Fibroblast of upper back skin (primary cell): ENCODE measurements around the gene CCDC89.
A peak's percentile ranks its signal among the peaks of the same experiment; 100 is the strongest.

Experiments used
- DNase-seq: peaks from one replicate; pipeline ENCODE4 v3.0.0-alpha.2; 2013

The CCDC89 gene

GRCh38 chr11:85685820-85686459, at the start of gene CCDC89:
Gene CCDC89 (minus strand): TSS chr11:85686195. CDS start chr11:85686130, 65 bp downstream.
- peak; percentile 88 for DNase-seq

DNA sequence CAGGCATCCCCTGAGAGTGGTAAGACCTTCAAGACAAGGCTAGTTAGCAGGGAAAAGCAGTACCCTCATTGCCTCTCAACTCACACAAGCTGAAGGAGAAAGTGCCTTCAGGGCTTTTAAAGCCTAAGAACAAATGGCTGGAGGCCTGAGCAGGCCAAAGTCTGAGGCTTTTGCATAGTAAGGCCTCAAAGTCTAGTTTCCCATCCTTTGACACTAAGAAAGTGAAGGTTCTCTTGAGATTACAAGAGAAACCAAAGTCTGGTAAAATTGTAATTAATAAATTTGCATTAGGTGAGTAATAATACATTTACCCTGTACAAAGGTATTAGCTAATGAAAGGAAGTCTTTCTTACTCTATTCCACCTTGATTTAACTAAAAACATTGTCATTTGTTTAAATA, 47.0 kb upstream of the CCDC89 start:
- DNase-seq, result no peak

DNA sequence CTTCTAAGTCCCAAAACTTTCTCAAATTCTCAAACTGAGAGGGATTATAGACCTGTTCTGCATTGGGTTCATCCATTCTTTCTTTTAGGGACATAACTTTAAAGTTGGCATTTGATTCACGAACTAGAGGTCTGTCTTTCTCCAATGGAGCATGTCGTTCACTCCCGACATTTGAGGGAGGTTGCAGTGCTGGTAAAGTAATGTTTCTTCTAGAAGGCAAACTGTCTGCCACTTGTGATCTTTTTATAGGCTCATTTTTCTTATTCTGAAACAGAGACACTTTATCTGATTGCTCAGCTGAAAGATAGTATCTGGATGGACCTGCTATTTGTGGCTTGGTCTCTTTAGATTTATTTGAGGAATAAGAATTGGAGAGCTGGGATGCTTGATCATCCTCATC, 40.4 kb upstream of the CCDC89 start:
- no peak for DNase-seq

DNA sequence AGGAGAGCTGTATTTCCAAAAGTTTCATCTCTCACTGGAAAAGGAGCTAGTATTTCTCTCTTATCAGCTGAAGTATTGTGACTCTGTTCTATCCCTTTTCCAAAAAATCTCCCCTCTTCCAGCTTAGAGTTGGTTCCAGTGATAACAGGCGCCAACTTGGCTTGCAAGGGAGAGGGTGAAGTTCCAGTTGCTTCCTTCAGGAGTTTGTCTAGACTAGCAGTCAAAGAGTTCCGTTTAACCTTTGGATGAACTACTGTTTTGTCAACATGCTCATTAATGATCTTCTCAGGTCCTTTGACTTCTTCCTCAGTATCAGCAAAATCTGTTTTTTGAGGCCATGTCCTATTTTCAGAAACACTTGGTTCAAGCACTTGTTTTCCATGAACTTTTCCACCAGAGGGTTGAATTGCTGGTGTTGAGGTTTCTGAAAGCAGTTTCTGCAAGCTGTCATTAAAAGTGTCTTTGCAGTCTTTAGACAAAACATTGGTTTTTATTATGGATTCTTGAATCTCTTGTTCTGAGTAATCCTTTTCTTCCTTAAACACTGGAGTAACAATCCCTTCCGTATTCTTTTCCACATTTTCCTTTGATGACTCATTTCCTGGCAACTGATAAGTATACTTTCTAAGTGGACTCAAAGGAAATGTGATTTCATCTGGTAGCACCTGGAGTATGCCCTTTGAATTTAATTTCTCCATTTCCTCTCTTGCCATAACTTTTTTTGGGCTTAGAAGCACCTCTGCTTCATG, 39.7 kb upstream of the CCDC89 start:
- DNase-seq, result peak; percentile 96

- DNase-seq, result no peak
Measured at GRCh38 chr11:85724748-85725465, 38.9 kb upstream of the CCDC89 start.

GRCh38 chr11:85723088-85723487, 37.1 kb upstream of the CCDC89 start:
- DNase-seq, result no peak

- DNase-seq, result peak; percentile 17
Measured at GRCh38 chr11:85721191-85721590, 35.2 kb upstream of the CCDC89 start.

DNA sequence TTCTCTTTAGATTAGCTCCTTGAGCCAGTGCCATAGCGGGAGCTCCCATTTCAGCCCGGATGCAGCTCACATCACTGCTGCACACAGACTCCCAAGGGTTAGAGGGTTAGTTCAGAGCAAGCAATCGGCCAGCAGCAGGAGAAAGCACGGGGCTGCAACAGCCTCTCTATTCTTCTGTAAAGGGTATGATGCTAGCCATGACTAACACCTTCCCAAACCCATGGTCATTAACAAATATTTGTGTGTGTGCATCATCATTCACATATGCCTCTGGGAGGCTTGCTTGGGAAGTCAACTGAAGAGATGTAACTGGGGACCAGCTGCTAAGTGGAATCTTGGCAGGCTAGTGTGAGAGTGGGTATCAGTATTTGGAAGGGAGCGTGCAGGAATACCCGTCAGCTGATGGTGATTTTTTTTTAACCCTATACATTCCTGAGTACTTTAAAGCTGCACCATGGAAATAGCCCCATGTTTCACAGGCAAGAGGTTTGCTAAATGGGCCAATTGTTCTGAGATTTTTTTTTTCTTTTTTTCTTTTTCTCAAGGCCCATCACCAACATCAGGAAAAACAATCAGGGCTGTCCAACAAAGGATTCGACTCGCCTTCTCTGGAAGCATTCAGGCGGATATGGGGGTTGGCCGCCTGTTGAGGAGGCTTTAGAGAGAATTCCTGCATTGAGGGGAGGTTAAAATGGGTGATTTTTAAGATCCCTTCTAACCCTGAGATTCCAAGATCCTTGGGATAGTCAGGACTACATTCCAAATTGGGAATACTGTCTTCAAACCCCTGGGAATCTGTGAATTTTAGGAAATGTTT, 33.2 kb upstream of the CCDC89 start:
- DNase-seq, result peak; percentile 100

DNA sequence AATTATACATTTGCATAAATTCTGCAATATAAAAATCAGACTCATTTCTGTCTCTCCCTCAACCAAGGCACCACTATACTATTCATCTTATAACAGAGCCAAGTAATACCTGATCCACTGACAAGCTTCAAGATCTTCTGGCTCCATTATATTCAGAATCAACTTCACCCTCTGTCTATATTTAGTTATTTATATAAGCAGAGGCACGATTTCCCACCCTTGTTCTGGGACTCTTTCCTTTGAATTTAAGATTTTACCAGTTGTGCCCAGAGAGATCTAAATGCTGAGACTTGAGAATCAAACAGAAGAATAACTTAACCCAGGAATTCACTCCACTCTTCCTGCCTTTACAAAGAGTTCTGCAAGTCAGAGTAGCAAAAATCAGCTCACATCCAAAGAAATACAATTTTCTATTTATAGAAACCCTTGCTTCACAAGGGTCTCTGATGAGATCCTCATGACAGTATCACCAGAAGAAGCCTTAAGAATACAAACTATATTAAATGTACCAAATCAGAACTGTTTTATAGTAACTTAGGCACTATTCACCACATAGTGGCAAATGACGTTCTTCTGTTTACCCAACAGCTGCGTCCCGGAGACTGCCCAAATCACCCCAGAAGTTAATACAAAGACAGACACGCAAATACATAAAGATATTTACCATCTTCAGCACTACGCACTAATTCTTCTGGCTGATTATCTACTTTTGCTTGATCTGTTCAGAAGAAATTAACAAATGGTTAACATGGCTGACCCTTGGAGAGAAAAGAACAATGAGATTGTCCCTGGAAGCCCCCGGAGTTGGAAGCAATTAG, 32.3 kb upstream of the CCDC89 start:
- DNase-seq, result no peak

- DNase-seq, result no peak
Measured at GRCh38 chr11:85717429-85717828, 31.4 kb upstream of the CCDC89 start.

GRCh38 chr11:85712953-85713352, 27.0 kb upstream of the CCDC89 start:
- no peak for DNase-seq

- no peak for DNase-seq
Measured at GRCh38 chr11:85710917-85711316, 24.9 kb upstream of the CCDC89 start.

DNA sequence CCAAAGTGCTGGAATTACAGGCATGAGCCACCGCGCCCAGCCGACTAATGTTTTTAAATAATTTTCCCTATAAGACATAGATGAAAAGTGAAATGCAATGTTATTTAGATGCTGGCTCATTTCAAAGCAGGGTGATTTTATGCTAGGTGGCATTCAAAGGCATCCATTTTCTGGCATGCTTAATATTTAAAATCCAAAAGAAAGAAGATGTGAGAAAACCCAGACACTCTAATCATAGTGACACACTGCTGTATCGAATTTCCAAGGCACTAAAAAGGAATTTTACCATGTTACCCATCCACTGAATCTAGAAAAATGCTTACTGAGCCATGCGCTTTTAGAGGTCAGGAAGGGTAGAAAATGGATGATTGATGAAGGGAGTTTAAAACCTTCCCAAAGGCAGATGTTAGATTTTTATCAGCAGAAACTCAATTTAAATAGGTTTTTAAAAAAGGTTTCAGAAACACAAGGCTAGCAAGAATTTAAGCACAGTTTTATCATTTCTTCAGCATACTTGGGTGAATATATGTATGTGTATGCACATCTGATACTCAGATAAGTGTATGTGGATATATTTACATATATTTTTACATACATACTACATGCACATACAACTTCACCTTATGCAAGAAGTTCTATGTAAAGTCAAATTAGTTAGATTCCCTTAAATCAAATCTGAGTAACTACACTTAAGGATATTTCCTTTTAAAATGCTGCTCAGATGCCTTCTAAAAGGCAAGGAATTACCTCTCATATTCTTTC, 24.1 kb upstream of the CCDC89 start:
- no peak for DNase-seq

GRCh38 chr11:85705800-85706199, 19.8 kb upstream of the CCDC89 start:
- no peak for DNase-seq

DNA sequence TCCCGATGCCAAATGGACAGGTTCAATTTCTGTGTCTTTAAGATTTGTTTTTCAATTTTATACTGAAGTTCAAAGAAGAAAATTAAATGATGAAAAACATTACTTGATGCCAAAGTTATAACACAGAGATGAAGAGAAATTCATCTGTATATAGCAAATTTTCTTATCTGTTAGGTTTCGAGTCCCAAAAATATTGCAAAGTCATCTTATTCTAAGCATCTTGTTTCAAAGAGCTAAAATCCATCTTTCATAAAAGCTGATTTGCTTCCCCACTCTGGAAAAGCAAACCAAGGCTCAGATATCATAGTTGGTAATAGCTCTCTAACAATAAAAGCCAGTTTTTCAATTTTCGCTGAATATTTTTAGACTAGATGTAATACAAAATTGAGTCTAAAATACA, 19.0 kb upstream of the CCDC89 start:
- no peak for DNase-seq

DNA sequence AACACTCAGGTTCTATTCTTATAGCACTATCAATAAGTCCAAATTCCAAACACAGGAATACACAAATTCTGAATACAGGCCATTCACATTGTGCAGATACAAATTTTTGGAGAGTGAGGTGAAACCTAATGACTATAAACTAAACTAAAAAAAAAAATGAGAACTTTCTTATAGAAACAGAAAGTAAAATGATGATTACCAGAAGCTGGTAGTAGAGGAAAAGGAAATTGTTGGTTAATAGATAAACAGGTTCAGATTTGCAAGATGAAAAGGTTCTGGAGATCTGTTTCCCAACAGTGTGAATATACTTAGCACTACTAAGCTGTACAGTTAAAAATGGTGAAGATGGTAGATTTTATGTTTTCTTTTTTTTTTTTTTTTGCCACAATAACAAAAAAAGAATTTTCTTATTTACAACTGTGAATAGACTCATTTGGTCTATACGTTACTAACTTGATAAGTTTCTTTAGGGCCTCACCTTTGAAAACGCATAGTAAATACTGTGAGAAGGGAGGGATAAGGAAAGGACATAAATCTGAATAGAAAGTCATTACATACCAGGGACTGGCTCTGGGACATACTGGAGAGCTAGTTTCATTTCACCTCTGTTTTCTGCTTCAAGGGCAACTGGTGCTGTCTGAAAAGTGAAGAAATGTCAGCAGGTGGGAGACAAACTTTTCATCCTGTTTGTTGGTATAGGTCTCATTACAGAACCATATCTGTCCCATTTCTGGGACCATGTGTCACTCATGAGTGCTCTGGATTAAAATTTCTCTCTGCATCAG, 14.2 kb upstream of the CCDC89 start:
- DNase-seq, result no peak

GRCh38 chr11:85698195-85698594, 12.2 kb upstream of the CCDC89 start:
- DNase-seq, result no peak

GRCh38 chr11:85697747-85698146, 11.8 kb upstream of the CCDC89 start:
- DNase-seq, result no peak

DNA sequence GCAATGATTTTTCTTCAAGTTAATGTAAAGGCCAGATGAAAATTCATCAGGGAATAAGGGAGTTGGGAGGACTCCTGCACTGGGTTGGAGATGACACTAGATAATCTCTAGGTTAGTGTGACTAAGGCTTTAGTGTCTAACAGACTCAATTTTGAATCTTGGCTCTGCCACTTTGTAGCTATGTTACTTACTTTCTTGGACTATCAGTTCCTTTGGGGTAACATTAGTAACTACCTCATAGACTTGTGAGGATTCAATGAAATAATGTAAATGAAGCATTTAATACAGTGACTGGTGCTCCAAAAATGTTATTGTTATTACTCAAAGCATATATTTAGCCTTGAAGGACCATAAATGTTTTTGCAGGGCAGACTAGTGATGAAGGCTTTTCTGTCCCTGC, 9.6 kb upstream of the CCDC89 start:
- no peak for DNase-seq

- DNase-seq, result peak; percentile 62
Measured at GRCh38 chr11:85694385-85694980, 8.5 kb upstream of the CCDC89 start.
